ENCODE results near the gene SLC5A8. TPM values are rescaled to one million over a fixed set of nuclear protein-coding genes. Genes with fewer than 3 reads are reported as not detected.
"Not testable (repeated sequence)": the region's sequence is repeated elsewhere in the genome, so short reads cannot be mapped to it uniquely, and the experiment has no call there.

The SLC5A8 gene
- total RNA-seq, 1 experiment from 2014 or later = not detected

- Histone ChIP-seq H3K4me2 (ENCODE audit: low read depth, low read length, poor library complexity, severe bottlenecking) (no peak overlapping the region), H2AFZ (ENCODE audit: low read length) (no peak overlapping the region), H3K4me3 (ENCODE audit: low read length) (no peak overlapping the region), H4K20me1 (ENCODE audit: insufficient read depth, low read depth, low read length) (no peaks in the 10 kb centered on the region), H3K4me1 (ENCODE audit: low read length) (no peaks in the 10 kb centered on the region), H3K79me2 (ENCODE audit: low read length) (no peaks in the 10 kb centered on the region), H3K9me2 (replicated peaks; ENCODE audit: insufficient read depth, low read length) (no peaks in the 10 kb centered on the region), H3K9me3 (ENCODE audit: low read length) (no peaks in the 10 kb centered on the region), H3K27me3 (ENCODE audit: low read length) (no peaks in the 10 kb centered on the region), H3K36me3 (ENCODE audit: insufficient read depth, low read length) (no peaks in the 10 kb centered on the region), H3K9ac (ENCODE audit: low read length) (no peak overlapping the region), H3K27ac (ENCODE audit: low read length) (no peak overlapping the region)
- no peak for DNase-seq
Observed at GRCh38 chr12:101165319-101165718, 44.7 kb downstream of the SLC5A8 start.

DNA sequence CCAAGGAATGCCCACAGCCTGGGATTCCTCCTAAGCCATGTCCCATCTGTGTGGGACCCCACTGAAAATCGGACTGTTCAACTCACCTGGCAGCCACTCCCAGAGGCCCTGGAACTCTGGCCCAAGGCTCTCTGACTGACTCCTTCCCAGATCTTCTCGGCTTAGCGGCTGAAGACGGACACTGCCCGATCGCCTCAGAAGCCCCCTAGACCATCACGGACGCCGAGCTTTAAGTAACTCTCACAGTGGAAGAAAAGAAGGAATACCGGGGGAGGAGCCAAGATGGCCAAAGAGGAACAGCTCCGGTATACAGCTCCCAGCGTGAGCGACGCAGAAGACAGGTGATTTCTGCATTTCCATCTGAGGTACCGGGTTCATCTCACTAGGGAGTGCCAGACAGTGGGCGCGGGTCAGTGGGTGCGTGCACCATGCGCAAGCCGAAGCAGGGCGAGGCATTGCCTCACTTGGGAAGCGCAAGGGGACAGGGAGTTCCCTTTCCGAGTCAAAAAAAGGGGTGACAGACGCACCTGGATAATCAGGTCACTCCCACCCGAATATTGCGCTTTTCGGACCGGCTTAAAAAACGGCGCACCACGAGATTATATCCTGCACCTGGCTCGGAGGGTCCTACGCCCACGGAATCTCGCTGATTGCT lies 64.1 kb downstream of the SLC5A8 start:
- H3K79me2 ChIP-seq (ENCODE audit: low read length); H3K4me3 ChIP-seq (ENCODE audit: low read length); H3K4me2 ChIP-seq (ENCODE audit: low read depth, low read length, poor library complexity, severe bottlenecking); H3K9me3 ChIP-seq (ENCODE audit: low read length); H3K9me2 ChIP-seq (replicated peaks; ENCODE audit: insufficient read depth, low read length); H3K4me1 ChIP-seq (ENCODE audit: low read length); H4K20me1 ChIP-seq (ENCODE audit: insufficient read depth, low read depth, low read length); DNase-seq; H3K9ac ChIP-seq (ENCODE audit: low read length); H3K36me3 ChIP-seq (ENCODE audit: insufficient read depth, low read length); H3K27me3 ChIP-seq (ENCODE audit: low read length); H3K27ac ChIP-seq (ENCODE audit: low read length); H2AFZ ChIP-seq (ENCODE audit: low read length): not testable (repeated sequence)

GRCh38 chr12:101127521-101128219 lies 82.4 kb downstream of the SLC5A8 start:
- H3K9me3 ChIP-seq (ENCODE audit: low read length) = no peaks in the 10 kb centered on the region

GRCh38 chr12:101117842-101118241 lies 92.2 kb downstream of the SLC5A8 start:
- Histone ChIP-seq H3K9me2 (replicated peaks; ENCODE audit: insufficient read depth, low read length) (no peaks in the 10 kb centered on the region), H3K9ac (ENCODE audit: low read length) (no peak overlapping the region), H4K20me1 (ENCODE audit: insufficient read depth, low read depth, low read length) (no peaks in the 10 kb centered on the region), H3K4me2 (ENCODE audit: low read depth, low read length, poor library complexity, severe bottlenecking) (no peak overlapping the region), H3K9me3 (ENCODE audit: low read length) (no peaks in the 10 kb centered on the region), H3K36me3 (ENCODE audit: insufficient read depth, low read length) (no peaks in the 10 kb centered on the region), H3K4me3 (ENCODE audit: low read length) (no peak overlapping the region), H3K4me1 (ENCODE audit: low read length) (no peaks in the 10 kb centered on the region), H3K27me3 (ENCODE audit: low read length) (no peaks in the 10 kb centered on the region), H3K27ac (ENCODE audit: low read length) (no peak overlapping the region), H2AFZ (ENCODE audit: low read length) (no peak overlapping the region), H3K79me2 (ENCODE audit: low read length) (no peaks in the 10 kb centered on the region)
- no peak for DNase-seq

More at GRCh38 chr12:101127521-101128219, 82.4 kb downstream of the SLC5A8 start:
- no peaks in the 10 kb centered on the region for H4K20me1 ChIP-seq (ENCODE audit: insufficient read depth, low read depth, low read length)
- no peak overlapping the region for H3K4me2 ChIP-seq (ENCODE audit: low read depth, low read length, poor library complexity, severe bottlenecking)
- no peaks in the 10 kb centered on the region for H3K9me2 ChIP-seq (replicated peaks; ENCODE audit: insufficient read depth, low read length)
- no peaks in the 10 kb centered on the region for H3K27me3 ChIP-seq (ENCODE audit: low read length)
- H3K4me1 ChIP-seq (ENCODE audit: low read length) = no peaks in the 10 kb centered on the region
- no peak overlapping the region for H3K4me3 ChIP-seq (ENCODE audit: low read length)
- H3K9ac ChIP-seq (ENCODE audit: low read length) = no peak overlapping the region
- H3K36me3 ChIP-seq (ENCODE audit: insufficient read depth, low read length) = no peaks in the 10 kb centered on the region
- H2AFZ ChIP-seq (ENCODE audit: low read length) = no peak overlapping the region
- DNase-seq = peak; percentile 33
- H3K79me2 ChIP-seq (ENCODE audit: low read length) = no peaks in the 10 kb centered on the region
- H3K27ac ChIP-seq (ENCODE audit: low read length) = no peak overlapping the region

DNA sequence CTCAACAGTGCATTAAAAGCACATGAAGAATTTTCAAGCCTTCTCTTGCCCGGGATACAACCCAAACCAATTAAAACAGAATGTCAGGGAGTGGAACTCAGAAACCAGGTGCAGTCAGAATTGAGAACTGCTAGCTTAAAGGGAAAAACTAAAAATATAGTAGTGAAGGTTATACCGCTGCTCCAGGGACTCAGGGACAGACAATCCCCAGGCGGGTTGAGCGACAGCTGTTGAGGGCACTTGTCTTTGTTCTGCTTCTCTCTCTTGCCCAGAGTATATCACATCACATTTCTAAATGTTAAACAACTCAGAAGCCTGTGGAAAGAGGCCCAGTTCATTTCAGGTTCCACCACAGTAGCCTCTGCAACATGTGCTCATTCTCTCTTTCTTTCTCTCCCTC lies 93.1 kb downstream of the SLC5A8 start:
- Histone ChIP-seq H3K4me2 (ENCODE audit: low read depth, low read length, poor library complexity, severe bottlenecking) (no peak overlapping the region), H3K4me3 (ENCODE audit: low read length) (no peak overlapping the region), H3K27me3 (ENCODE audit: low read length) (no peaks in the 10 kb centered on the region), H2AFZ (ENCODE audit: low read length) (no peak overlapping the region), H4K20me1 (ENCODE audit: insufficient read depth, low read depth, low read length) (no peaks in the 10 kb centered on the region), H3K36me3 (ENCODE audit: insufficient read depth, low read length) (no peaks in the 10 kb centered on the region), H3K27ac (ENCODE audit: low read length) (no peak overlapping the region), H3K9ac (ENCODE audit: low read length) (no peak overlapping the region), H3K4me1 (ENCODE audit: low read length) (no peaks in the 10 kb centered on the region), H3K9me2 (replicated peaks; ENCODE audit: insufficient read depth, low read length) (no peaks in the 10 kb centered on the region), H3K79me2 (ENCODE audit: low read length) (no peaks in the 10 kb centered on the region), H3K9me3 (ENCODE audit: low read length) (no peaks in the 10 kb centered on the region)
- no peak for DNase-seq

- H3K79me2 ChIP-seq (ENCODE audit: low read length) = no peaks in the 10 kb centered on the region
- no peak overlapping the region for H3K27ac ChIP-seq (ENCODE audit: low read length)
- H3K9ac ChIP-seq (ENCODE audit: low read length) = no peak overlapping the region
- no peak for DNase-seq
- H3K4me1 ChIP-seq (ENCODE audit: low read length) = no peaks in the 10 kb centered on the region
- no peak overlapping the region for H3K4me2 ChIP-seq (ENCODE audit: low read depth, low read length, poor library complexity, severe bottlenecking)
- no peaks in the 10 kb centered on the region for H3K27me3 ChIP-seq (ENCODE audit: low read length)
- no peaks in the 10 kb centered on the region for H3K36me3 ChIP-seq (ENCODE audit: insufficient read depth, low read length)
- no peaks in the 10 kb centered on the region for H3K9me3 ChIP-seq (ENCODE audit: low read length)
- H3K9me2 ChIP-seq (replicated peaks; ENCODE audit: insufficient read depth, low read length) = no peaks in the 10 kb centered on the region
- no peak overlapping the region for H3K4me3 ChIP-seq (ENCODE audit: low read length)
- no peaks in the 10 kb centered on the region for H4K20me1 ChIP-seq (ENCODE audit: insufficient read depth, low read depth, low read length)
- H2AFZ ChIP-seq (ENCODE audit: low read length) = no peak overlapping the region
Observed at GRCh38 chr12:101115326-101115725, 94.7 kb downstream of the SLC5A8 start.

GRCh38 chr12:101111441-101111840 lies 98.6 kb downstream of the SLC5A8 start:
- Histone ChIP-seq H3K36me3 (ENCODE audit: insufficient read depth, low read length) (no peaks in the 10 kb centered on the region), H3K9me3 (ENCODE audit: low read length) (no peaks in the 10 kb centered on the region), H3K27me3 (ENCODE audit: low read length) (no peaks in the 10 kb centered on the region), H3K4me1 (ENCODE audit: low read length) (no peaks in the 10 kb centered on the region), H3K27ac (ENCODE audit: low read length) (no peak overlapping the region), H3K79me2 (ENCODE audit: low read length) (no peaks in the 10 kb centered on the region), H2AFZ (ENCODE audit: low read length) (no peak overlapping the region), H3K4me3 (ENCODE audit: low read length) (no peak overlapping the region), H3K9me2 (replicated peaks; ENCODE audit: insufficient read depth, low read length) (no peaks in the 10 kb centered on the region), H3K4me2 (ENCODE audit: low read depth, low read length, poor library complexity, severe bottlenecking) (no peak overlapping the region), H3K9ac (ENCODE audit: low read length) (no peak overlapping the region), H4K20me1 (ENCODE audit: insufficient read depth, low read depth, low read length) (no peaks in the 10 kb centered on the region)
- DNase-seq = no peak

- Histone ChIP-seq H3K27ac (ENCODE audit: low read length) (no peak overlapping the region), H3K9me3 (ENCODE audit: low read length) (no peaks in the 10 kb centered on the region), H2AFZ (ENCODE audit: low read length) (no peak overlapping the region), H3K4me2 (ENCODE audit: low read depth, low read length, poor library complexity, severe bottlenecking) (no peak overlapping the region), H3K9ac (ENCODE audit: low read length) (no peak overlapping the region), H4K20me1 (ENCODE audit: insufficient read depth, low read depth, low read length) (no peaks in the 10 kb centered on the region), H3K36me3 (ENCODE audit: insufficient read depth, low read length) (no peaks in the 10 kb centered on the region), H3K79me2 (ENCODE audit: low read length) (no peaks in the 10 kb centered on the region), H3K9me2 (replicated peaks; ENCODE audit: insufficient read depth, low read length) (no peaks in the 10 kb centered on the region), H3K4me3 (ENCODE audit: low read length) (no peak overlapping the region), H3K4me1 (ENCODE audit: low read length) (no peaks in the 10 kb centered on the region), H3K27me3 (ENCODE audit: low read length) (no peaks in the 10 kb centered on the region)
- no peak for DNase-seq
Observed at GRCh38 chr12:101110866-101111265, 99.2 kb downstream of the SLC5A8 start.

Data from Karpas-422 (cell line).